Ecto neural progenitor cell (in vitro differentiated cells): ENCODE results near the gene OSTN.
"Not testable (repeated sequence)": the region's sequence is repeated elsewhere in the genome, so short reads cannot be mapped to it uniquely, and the experiment has no call there.

Source experiments
- DNase-seq: peaks from one replicate; pipeline ENCODE4 v3.0.0-alpha.2; 2018; ENCODE audit warnings: low spot score

OSTN gene, protein sequence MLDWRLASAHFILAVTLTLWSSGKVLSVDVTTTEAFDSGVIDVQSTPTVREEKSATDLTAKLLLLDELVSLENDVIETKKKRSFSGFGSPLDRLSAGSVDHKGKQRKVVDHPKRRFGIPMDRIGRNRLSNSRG

DNA sequence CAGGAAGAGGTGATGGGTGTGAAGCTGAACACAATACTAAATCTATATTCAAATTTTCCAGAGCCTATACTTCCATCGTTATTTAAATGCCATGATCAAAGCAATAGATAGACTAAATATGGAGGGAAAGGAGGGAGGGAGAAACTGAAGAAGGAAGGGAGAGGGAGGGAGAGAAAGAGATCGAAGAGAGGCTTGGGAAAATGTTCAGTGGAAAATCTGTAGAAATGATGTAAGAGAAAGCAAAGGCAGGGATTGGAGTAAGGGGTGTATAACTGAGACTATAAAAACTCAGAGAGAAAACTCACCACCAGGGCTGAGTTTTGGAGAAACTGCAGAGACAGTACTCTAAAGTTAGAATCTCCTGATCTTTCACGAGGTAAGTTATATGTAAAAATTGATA, at the start of gene OSTN:
TSS of gene OSTN (plus strand) at position 310 of the 400 bp plus-strand sequence. CDS start 13,292 bp downstream, outside the sequence.
- DNase-seq: no peak

GRCh38 chr3:191151653-191152052, 47.4 kb upstream of the OSTN start:
- DNase-seq: no peak

DNA sequence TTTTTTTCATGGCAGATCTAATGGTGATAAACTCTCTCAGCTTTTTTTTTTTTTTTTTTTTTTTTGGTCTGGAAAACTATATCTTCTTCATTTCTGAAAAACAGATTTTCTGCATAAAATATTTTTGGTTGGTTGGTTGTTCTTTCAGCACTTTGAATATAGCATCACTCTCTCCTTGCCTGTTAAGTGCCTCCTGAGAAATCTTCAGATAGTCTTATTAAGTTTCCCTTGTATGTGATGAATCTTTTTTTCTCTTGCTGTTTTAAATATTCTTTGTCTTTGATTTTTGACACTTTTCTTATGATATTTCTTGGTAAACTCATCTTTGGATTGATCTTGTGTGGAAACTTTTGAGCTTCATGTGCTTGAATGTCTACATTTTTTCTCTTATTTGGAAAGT, 44.2 kb upstream of the OSTN start:
- no peak for DNase-seq

- DNase-seq: no peak
Measured at GRCh38 chr3:191158247-191158646, 40.8 kb upstream of the OSTN start.

DNA sequence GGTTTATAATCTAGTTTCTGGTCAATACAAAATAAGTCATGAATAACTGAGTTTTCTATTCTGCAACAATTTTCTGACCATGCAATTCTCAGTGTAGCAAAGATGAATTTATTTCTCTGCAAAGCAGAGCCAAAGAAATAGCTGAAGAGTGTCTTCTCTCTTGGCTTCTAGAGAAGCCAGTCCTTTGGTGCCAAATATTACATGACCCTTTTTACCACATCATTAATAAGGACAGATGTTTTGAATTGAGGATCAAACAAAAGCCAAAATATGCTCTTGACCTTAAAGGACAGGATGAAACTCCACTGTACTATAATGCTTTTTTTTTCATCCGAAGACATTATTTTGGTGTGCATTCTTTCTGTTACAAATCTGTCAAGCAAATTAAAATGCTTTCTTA, 40.2 kb upstream of the OSTN start:
- no peak for DNase-seq

- DNase-seq: no peak
Measured at GRCh38 chr3:191165802-191166201, 33.2 kb upstream of the OSTN start.

DNA sequence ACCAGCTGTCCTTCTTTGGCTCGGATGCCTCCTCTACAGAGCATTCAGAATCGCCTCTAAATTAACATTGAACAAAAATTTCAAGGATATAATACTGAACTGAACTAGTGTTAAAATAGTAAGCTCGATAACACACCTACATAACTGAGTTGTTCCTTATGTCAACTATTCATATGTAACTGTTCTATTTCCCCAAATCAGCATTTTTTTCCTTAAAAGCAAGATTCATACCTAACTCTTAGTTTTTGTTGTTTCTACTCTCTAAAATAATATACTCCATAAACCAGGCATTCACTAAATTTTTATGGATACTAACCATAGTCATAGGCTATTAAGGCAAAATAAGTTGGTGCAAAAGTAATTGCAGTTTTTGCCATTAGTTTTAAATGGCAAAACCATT, 32.7 kb upstream of the OSTN start:
- no peak for DNase-seq

- no peak for DNase-seq
Measured at GRCh38 chr3:191169566-191169965, 29.5 kb upstream of the OSTN start.

DNA sequence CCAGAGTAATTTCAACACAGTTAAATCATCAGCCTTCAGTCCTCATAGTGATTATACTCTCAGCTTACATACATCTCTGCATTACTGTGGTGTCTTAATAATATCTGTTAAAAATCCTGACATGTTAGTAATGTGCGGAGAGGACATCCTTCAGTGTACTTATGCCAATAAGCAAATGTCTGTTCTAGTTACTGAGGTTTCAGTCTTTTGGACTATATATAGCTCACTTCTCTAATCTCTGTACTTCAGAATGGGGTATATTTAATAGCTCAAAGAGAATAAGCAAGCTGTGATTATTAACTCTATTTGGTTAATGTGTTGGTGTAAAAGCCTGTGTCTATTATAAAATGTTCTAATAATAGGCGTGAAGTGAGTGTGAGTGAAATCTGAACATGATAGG, 28.9 kb upstream of the OSTN start:
- DNase-seq: no peak

GRCh38 chr3:191175102-191175501, 23.9 kb upstream of the OSTN start:
- no peak for DNase-seq

GRCh38 chr3:191176038-191176785, 22.8 kb upstream of the OSTN start:
- DNase-seq: no peak

- DNase-seq: not testable (repeated sequence)
Measured at GRCh38 chr3:191185382-191185781, 13.7 kb upstream of the OSTN start.

DNA sequence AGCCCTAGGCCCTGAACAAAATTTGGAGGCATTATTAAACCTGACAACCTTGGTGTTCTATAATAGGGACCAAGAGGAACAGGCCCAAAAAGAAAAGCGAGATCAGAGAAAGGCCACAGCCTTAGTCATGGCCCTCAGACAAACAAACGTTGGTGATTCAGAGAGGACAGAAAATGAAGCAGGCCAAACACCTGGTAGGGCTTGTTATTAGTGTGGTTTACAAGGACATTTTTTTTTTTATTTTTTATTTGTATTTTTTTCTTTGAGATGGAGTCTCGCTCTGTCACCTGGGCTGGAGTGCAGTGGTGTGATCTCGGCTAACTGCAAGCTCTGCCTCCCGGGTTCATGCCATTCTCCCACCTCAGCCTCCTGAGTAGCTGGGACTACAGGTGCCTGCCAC, 10.8 kb upstream of the OSTN start:
- not testable (repeated sequence) for DNase-seq

DNA sequence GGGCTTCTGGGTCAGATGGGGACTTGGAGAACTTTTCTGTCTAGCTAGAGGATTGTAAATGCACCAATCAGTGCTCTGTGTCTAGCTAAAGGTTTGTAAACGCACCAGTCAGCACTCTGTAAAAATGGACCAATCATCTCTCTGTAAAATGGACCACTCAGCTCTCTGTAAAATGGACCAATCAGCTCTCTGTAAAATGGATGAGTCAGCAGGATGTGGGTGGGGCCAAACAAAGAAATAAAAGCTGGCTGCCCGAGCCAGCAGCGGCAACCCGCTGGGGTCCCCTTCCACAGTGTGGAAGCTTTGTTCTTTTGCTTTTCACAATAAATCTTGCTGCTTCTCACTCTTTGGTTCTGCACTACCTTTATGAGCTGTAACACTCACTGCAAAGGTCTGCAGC, 6.8 kb upstream of the OSTN start:
- DNase-seq: not testable (repeated sequence)

DNA sequence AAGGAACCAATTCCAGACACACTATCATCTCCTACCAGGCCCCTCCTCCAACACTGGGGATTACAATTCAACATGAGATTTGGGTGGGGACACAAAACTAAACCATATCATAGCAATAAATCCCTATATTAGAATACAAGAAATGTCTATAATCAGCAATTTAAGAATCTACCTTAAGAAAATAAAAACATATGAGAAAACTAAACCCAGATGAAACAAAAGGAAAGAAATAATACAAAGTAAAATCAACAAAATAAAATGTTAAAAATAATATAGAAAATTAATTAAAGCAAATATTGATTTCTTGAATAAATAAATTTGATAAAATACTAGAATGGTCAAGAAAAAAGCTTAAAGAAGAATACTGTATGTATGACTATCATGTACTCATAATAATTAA, 6.1 kb upstream of the OSTN start:
- no peak for DNase-seq

DNA sequence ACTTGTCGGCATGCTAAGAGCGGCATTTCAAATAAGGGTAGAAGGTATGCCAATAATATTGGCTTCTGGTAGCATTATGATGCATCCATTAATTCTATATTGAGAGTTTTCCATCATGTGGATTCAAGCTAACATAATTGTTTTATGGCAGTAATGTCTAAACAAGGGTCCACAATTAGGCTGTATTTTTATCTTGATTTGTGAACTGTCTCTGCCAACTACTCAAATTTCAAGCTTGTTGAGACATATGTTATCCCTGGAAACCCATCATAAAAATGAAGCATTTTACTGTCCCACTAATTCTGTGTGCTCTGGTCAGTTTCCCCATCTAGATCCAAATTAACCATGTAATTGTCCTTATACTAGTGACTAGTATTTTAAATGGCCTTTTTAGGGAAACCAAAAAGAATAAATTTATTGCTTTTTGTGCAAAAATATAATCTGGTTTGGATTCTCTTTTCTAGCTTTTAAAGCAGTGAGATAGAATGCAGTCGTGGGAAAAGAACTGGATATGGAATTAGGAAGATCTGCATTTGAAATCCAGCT, 1.2 kb upstream of the OSTN start:
- DNase-seq: no peak

- DNase-seq: no peak
Measured at GRCh38 chr3:191198480-191198879, 561 bp upstream of the OSTN start.

GRCh38 chr3:191210032-191210431, 11.0 kb downstream of the OSTN start:
- DNase-seq: no peak

DNA sequence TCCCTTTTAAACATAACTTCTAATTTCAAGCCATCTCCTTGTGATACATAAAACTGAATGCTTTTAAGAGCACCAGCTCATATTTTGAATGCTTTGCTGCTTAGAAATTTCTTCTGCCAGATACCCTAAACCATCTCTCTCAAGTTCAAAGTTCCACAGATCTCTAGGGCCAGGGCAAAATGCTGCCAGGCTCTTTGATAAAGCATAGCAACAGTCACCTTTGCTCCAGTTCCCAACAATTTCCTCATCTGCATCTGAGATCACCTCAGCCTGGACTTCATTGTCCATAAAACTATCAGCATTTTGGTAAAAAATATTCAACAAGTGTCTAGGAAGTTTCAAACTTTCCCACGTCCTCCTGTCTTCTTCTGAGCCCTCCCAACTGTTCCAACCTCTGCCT, 17.5 kb downstream of the OSTN start:
- no peak for DNase-seq

- DNase-seq: no peak
Measured at GRCh38 chr3:191217301-191217700, 18.3 kb downstream of the OSTN start.

- no peak for DNase-seq
Measured at GRCh38 chr3:191220908-191221307, 21.9 kb downstream of the OSTN start.

GRCh38 chr3:191221638-191222037, 22.6 kb downstream of the OSTN start:
- no peak for DNase-seq

GRCh38 chr3:191227541-191227940, 28.5 kb downstream of the OSTN start:
- DNase-seq: no peak

- no peak for DNase-seq
Measured at GRCh38 chr3:191234216-191234615, 35.2 kb downstream of the OSTN start.
